GM12878 (cell line): ENCODE data around the gene UST. TPM values are rescaled to one million over a fixed set of nuclear protein-coding genes. Genes with fewer than 3 reads are reported as not detected.

Experiments
- ATAC-seq: fragments of 200-7000 bp; cut with Tn5 transposase; 3 replicates; pipeline ENCODE4 v1.9.1; 2020; ENCODE audit warnings: mild to moderate bottlenecking, moderate library complexity
- BruUV-seq: library from RNA; stranded (reverse); fragments of 400-500 nt; replicated peaks from 2 replicates; lab custom pipeline; 2021; lab: Mats Ljungman, UMichigan
- CTCF ChIA-PET: fragments of 300-600 bp; sonication (Branson Sonifier 250); formaldehyde crosslinking; extraction: SDS; loops from one replicate; lab custom pipeline; 2021; ENCODE audit warnings: inconsistent platforms; lab: Yijun Ruan, JAX
- POLR2A ChIA-PET: fragments of 350-600 bp; formaldehyde crosslinking; extraction: SDS; loops from one replicate; lab custom pipeline; 2021; ENCODE audit warnings: inconsistent platforms; lab: Charles Lee
- RAD21 ChIA-PET: fragments of 300-600 bp; sonication (Branson Sonifier 250); formaldehyde crosslinking; loops from one replicate; lab custom pipeline; 2023; ENCODE audit warnings: antibody characterized with exemption; ENCODE audit not compliant: unreplicated experiment; lab: Charles Lee
- SMC1A ChIA-PET: fragments of 300-600 bp; sonication (Branson Sonifier 250); formaldehyde crosslinking; loops from one replicate; lab custom pipeline; 2023; ENCODE audit not compliant: unreplicated experiment, uncharacterized antibody; lab: Charles Lee
- DNase-seq: peaks from one replicate; pipeline ENCODE4 v3.0.0-alpha.2; 2011; ENCODE audit warnings: low read depth, low spot score
- FAIRE-seq: peaks from 3 replicates; lab custom pipeline; 2011; peaks lifted over from hg19 to GRCh38; lab: Jason Lieb, UNC
- H2AFZ ChIP-seq: 2 replicates; pipeline ENCODE4 v1.6.0; 2011; ENCODE audit warnings: low read depth, low read length, control low read depth; ENCODE audit not compliant: control insufficient read depth
- H3K27ac ChIP-seq: 2 replicates; pipeline ENCODE4 v1.5.1; 2011; ENCODE audit warnings: control low read depth; ENCODE audit not compliant: control insufficient read depth, insufficient read depth
- H3K27me3 ChIP-seq, 2 experiments: replicated peaks in 1 of 2; 2 replicates each; pipeline versions ENCODE4 v1.6.0 to v1.6.1; 2011; ENCODE audit warnings: low read length in 1 of 2; ENCODE audit not compliant: control insufficient read depth in 2 of 2, insufficient read depth in 2 of 2
- H3K36me3 ChIP-seq, 2 experiments: 2 replicates each; pipeline ENCODE4 v1.5.1; 2011; ENCODE audit warnings: low read length in 1 of 2; ENCODE audit not compliant: control insufficient read depth in 2 of 2, insufficient read depth in 2 of 2
- H3K4me1 ChIP-seq: 2 replicates; pipeline ENCODE4 v1.6.1; 2011; ENCODE audit warnings: mild to moderate bottlenecking, low read length, moderate library complexity, mixed read lengths; ENCODE audit not compliant: control insufficient read depth, insufficient read depth
- H3K4me2 ChIP-seq: 2 replicates; pipeline ENCODE4 v1.6.0; 2011; ENCODE audit warnings: control low read depth; ENCODE audit not compliant: control insufficient read depth, insufficient read depth
- H3K4me3 ChIP-seq: fragments of 200-600 bp; sonication (generic); 2 replicates; pipeline ENCODE4 v1.5.1; 2016
- H3K79me2 ChIP-seq: 2 replicates; pipeline ENCODE4 v1.6.0; 2011; ENCODE audit warnings: low read length; ENCODE audit not compliant: control insufficient read depth, insufficient read depth
- H3K9ac ChIP-seq: 2 replicates; pipeline ENCODE4 v1.8.0; 2011; ENCODE audit warnings: low read length, control low read depth, mixed read lengths; ENCODE audit not compliant: control insufficient read depth, insufficient read depth
- H3K9me3 ChIP-seq: replicated peaks from 3 replicates; pipeline ENCODE4 v1.5.1; 2011; ENCODE audit warnings: mild to moderate bottlenecking, low read length; ENCODE audit not compliant: control insufficient read depth, insufficient read depth
- H4K20me1 ChIP-seq: 2 replicates; pipeline ENCODE4 v1.6.0; 2011; ENCODE audit not compliant: control insufficient read depth, insufficient read depth
- CHD2 ChIP-seq: IDR thresholded peaks from 2 replicates; pipeline ENCODE4 v1.6.1; 2011; ENCODE audit warnings: low read depth, low read length, improper control_type of control experiment, borderline replicate concordance
- GATAD2B ChIP-seq: fragments of 450-650 bp; conservative IDR thresholded peaks from 2 replicates; pipeline ENCODE4 v1.6.1; 2017; ENCODE audit warnings: low read depth, mild to moderate bottlenecking, moderate library complexity
- HCFC1 ChIP-seq: fragments of 150-350 bp; IDR thresholded peaks from 2 replicates; pipeline ENCODE4 v1.6.1; 2014; ENCODE audit warnings: low read length
- JUNB ChIP-seq: IDR thresholded peaks from 2 replicates; pipeline ENCODE4 v1.6.1; 2016; ENCODE audit warnings: antibody characterized with exemption, mild to moderate bottlenecking
- KAT2A ChIP-seq: conservative IDR thresholded peaks from 2 replicates; pipeline ENCODE4 v1.6.1; 2011; ENCODE audit warnings: low read depth, low read length; ENCODE audit not compliant: control insufficient read depth
- LARP7 ChIP-seq: fragments of 450-650 bp; IDR thresholded peaks from 2 replicates; pipeline ENCODE4 v1.6.1; 2017; ENCODE audit warnings: mild to moderate bottlenecking
- PML ChIP-seq: IDR thresholded peaks from 2 replicates; pipeline ENCODE4 v1.6.1; 2012; ENCODE audit warnings: low read length, inconsistent platforms
- SIN3A ChIP-seq: IDR thresholded peaks from 2 replicates; pipeline ENCODE4 v1.6.1; 2012; ENCODE audit warnings: low read depth, low read length, improper control_type of control experiment
- STAT1 ChIP-seq: fragments of 450-650 bp; conservative IDR thresholded peaks from 2 replicates; pipeline ENCODE4 v1.6.1; 2014; ENCODE audit warnings: antibody characterized with exemption, mild to moderate bottlenecking
- TAF1 ChIP-seq: IDR thresholded peaks from 2 replicates; pipeline ENCODE4 v1.6.1; 2011; ENCODE audit warnings: mild to moderate bottlenecking, low read depth, low read length, borderline replicate concordance
- WGBS: methylation state at CpG from one replicate; pipeline ENCODE4 v1.1.6; 2016; ENCODE audit warnings: low lambda C conversion rate; ENCODE audit not compliant: insufficient replicate concordance, insufficient coverage; ENCODE audit errors: missing lambda C conversion rate; 5-methylcytosine and 5-hydroxymethylcytosine counted together
- in situ Hi-C: fragments of 300-500 bp; cut with MboI; formaldehyde crosslinking; loops from 9 replicates; pipeline ENCODE4 v1.14.3; 2018; ENCODE audit warnings: mixed read lengths
- intact Hi-C: fragments of 100-400 bp; cut with micrococcal nuclease; formaldehyde crosslinking; loops from one replicate; pipeline ENCODE4 v1.14.2; 2022; ENCODE audit not compliant: unreplicated experiment
- polyA plus RNA-seq, 11 experiments: library from polyadenylated mRNA; depleted of rRNA in 4 of 11; unstranded in 6 of 11; stranded (reverse) in 5 of 11; fragments of >200 nt; fragmentation: Nextera tagmentation in 4 of 11; fragmentation: Illumina TruSeq in 1 of 11; extraction: Ambion mirVana in 4 of 11; extraction: Trizol in 1 of 11; gene quantifications; 1 replicate in 1 of 11; 2 replicates in 10 of 11; pipeline versions ENCODE4 v1.2.1 to v1.2.3, GENCODE V29; 2011 to 2016; ENCODE audit warnings: inconsistent platforms in 2 of 11, missing spikeins in 2 of 11, low read depth in 1 of 11
- total RNA-seq, 4 experiments: library from RNA; depleted of rRNA in 3 of 4; stranded (reverse); fragments of >200 nt in 3 of 4; fragmentation: Illumina TruSeq in 1 of 4; extraction: Trizol in 1 of 4; gene quantifications; 2 replicates each; pipeline versions ENCODE4 v1.2.1 to v1.2.3, GENCODE V29; 2013 to 2021
- TF ChIP-seq, protein P1 (sequence below): IDR thresholded peaks from 2 replicates; pipeline ENCODE4 v1.6.1; 2011; ENCODE audit warnings: low read depth, mild to moderate bottlenecking, low read length, moderate library complexity, borderline replicate concordance; ENCODE audit errors: extremely low read depth
- TF ChIP-seq, protein P2 (sequence below): IDR thresholded peaks from 2 replicates; pipeline ENCODE4 v1.6.1; 2012; ENCODE audit warnings: low read depth, low read length, improper control_type of control experiment
- TF ChIP-seq, protein P3 (sequence below), 3 experiments: IDR thresholded peaks in 2 of 3; conservative IDR thresholded peaks in 1 of 3; 2 replicates each; pipeline ENCODE4 v1.5.1; 2011; ENCODE audit warnings: low read depth in 3 of 3, low read length in 3 of 3, mild to moderate bottlenecking in 3 of 3, control low read depth in 2 of 3, moderate library complexity in 2 of 3, inconsistent platforms in 1 of 3, mixed read lengths in 1 of 3; ENCODE audit not compliant: control insufficient read depth in 2 of 3, insufficient read depth in 1 of 3; ENCODE audit errors: extremely low read depth in 1 of 3
- TF ChIP-seq, protein P4 (sequence below): IDR thresholded peaks from 2 replicates; pipeline ENCODE4 v1.6.1; 2011; ENCODE audit warnings: mild to moderate bottlenecking, low read depth, low read length, moderate library complexity; ENCODE audit not compliant: insufficient replicate concordance

The UST gene
- total and polyA plus RNA-seq, 10 of the 15 experiments (the other 5 are each of a cell fraction or from before 2014, with no cell fraction given), result 0.74 to 43.3 (median 2.2) TPM

DNA sequence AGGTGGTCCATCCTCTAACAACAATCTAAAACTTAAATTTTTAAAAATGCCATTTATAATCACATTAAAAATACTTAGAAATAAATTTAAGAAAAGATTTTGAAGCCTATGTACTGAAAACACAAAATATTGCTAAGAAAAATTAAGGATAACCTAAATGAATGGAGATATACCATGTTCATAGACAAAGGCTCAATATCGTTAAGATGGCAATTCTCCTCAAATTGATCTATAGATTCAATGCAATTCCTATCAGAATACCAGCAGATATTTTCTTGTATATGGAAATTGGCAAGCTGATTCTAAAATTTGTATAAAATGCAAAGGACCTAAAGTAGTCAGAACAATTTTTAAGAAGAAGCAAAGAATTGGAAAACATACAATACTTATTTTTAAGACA is 19.7 kb upstream of the UST start:
- ChIA-PET SMC1A (no interaction called here), RAD21 (no interaction called here), CTCF (no interaction called here), POLR2A (no interaction called here)
- Histone ChIP-seq H3K4me3 (no peak overlapping the region), H3K27me3 (peaks cover 2 to 3% of the 10 kb centered on the region in 2 experiments; a peak in 1 of 4 replicates), H3K27ac (no peak overlapping the region), H3K4me2 (no peak overlapping the region), H3K9me3 (peaks cover 1% of the 10 kb centered on the region; the same call in 2 of the 3 replicates), H2AFZ (no peak overlapping the region), H3K79me2 (no peaks in the 10 kb centered on the region), H3K9ac (no peak overlapping the region), H3K36me3 (no peaks in the 10 kb centered on the region), H3K4me1 (no peaks in the 10 kb centered on the region), H4K20me1 (no peaks in the 10 kb centered on the region)
- WGBS, result 95% methylated on average over 1 of the region's 1 CpG
- no peak for TF ChIP-seq LARP7
- TF ChIP-seq CHD2, result no peak
- no peak for TF ChIP-seq PML
- DNase-seq (no peak), ATAC-seq (no peak), FAIRE-seq (no peak)
- in situ Hi-C loops (no loop called here), intact Hi-C loops (no loop called here)
- no TSS peak for BruUV-seq

DNA sequence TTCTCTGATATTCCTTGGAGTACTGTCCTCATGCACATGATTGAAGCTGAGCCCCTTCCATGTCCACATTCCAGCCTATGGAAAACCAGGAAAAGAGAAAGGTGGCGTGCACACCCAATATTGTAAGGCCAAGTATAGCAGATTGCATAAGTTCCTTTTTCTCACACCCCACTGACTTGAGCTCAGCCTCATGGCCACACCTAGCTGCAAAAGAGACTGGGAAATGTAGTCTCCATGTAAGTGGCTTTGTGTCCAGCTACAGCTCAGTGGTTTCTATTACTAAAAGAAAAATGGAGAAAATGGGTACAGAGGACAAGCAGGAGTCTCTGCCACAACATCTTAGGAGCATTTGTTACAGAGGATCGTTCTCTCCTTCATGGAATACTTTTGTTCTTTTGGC is 10.8 kb upstream of the UST start:
- in situ Hi-C loops (no loop called here), intact Hi-C loops (no loop called here)
- Histone ChIP-seq H2AFZ (no peak overlapping the region), H3K27me3 (no peaks in the 10 kb centered on the region; a peak in 1 of 4 replicates), H3K9me3 (no peaks in the 10 kb centered on the region), H3K9ac (no peak overlapping the region), H4K20me1 (no peaks in the 10 kb centered on the region), H3K4me1 (no peaks in the 10 kb centered on the region), H3K27ac (no peak overlapping the region), H3K4me2 (no peak overlapping the region), H3K36me3 (no peaks in the 10 kb centered on the region), H3K4me3 (no peak overlapping the region), H3K79me2 (no peaks in the 10 kb centered on the region)
- no peak for FAIRE-seq
- ATAC-seq, result peak; percentile 57; the same call in 2 of the 3 replicates
- ChIA-PET POLR2A (no interaction called here), SMC1A (no interaction called here), CTCF (interaction anchor here (0.7 to 1.8 kb wide), 2 partner anchors 10 to 158 kb away, joined by 3 to 4 read pairs; no protein-coding TSS in a partner anchor), RAD21 (no interaction called here)
- 17% methylated on average over 2 of the region's 2 CpGs for WGBS
- DNase-seq, result no peak
- BruUV-seq, result no TSS peak
- no peak for TF ChIP-seq JUNB
- TF ChIP-seq GATAD2B, result no peak
- TF ChIP-seq STAT1, result no peak
- TF ChIP-seq, protein P1, sequence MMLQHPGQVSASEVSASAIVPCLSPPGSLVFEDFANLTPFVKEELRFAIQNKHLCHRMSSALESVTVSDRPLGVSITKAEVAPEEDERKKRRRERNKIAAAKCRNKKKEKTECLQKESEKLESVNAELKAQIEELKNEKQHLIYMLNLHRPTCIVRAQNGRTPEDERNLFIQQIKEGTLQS, result no peak
- TF ChIP-seq HCFC1, result no peak
- TF ChIP-seq, protein P2, sequence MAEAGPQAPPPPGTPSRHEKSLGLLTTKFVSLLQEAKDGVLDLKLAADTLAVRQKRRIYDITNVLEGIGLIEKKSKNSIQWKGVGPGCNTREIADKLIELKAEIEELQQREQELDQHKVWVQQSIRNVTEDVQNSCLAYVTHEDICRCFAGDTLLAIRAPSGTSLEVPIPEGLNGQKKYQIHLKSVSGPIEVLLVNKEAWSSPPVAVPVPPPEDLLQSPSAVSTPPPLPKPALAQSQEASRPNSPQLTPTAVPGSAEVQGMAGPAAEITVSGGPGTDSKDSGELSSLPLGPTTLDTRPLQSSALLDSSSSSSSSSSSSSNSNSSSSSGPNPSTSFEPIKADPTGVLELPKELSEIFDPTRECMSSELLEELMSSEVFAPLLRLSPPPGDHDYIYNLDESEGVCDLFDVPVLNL, result no peak
- TF ChIP-seq, protein P3, sequence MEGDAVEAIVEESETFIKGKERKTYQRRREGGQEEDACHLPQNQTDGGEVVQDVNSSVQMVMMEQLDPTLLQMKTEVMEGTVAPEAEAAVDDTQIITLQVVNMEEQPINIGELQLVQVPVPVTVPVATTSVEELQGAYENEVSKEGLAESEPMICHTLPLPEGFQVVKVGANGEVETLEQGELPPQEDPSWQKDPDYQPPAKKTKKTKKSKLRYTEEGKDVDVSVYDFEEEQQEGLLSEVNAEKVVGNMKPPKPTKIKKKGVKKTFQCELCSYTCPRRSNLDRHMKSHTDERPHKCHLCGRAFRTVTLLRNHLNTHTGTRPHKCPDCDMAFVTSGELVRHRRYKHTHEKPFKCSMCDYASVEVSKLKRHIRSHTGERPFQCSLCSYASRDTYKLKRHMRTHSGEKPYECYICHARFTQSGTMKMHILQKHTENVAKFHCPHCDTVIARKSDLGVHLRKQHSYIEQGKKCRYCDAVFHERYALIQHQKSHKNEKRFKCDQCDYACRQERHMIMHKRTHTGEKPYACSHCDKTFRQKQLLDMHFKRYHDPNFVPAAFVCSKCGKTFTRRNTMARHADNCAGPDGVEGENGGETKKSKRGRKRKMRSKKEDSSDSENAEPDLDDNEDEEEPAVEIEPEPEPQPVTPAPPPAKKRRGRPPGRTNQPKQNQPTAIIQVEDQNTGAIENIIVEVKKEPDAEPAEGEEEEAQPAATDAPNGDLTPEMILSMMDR (IDR thresholded peaks at IDR 0.05 in 2 of 3, conservative IDR thresholded peaks at IDR 0.05 in 1 of 3; ENCODE audit: control insufficient read depth in 2 of 3, extremely low read depth in 1 of 3, insufficient read depth in 1 of 3, low read depth in 3 of 3, low read length in 3 of 3), result no peak
- no peak for TF ChIP-seq TAF1
- TF ChIP-seq KAT2A, result no peak
- TF ChIP-seq, protein P4, sequence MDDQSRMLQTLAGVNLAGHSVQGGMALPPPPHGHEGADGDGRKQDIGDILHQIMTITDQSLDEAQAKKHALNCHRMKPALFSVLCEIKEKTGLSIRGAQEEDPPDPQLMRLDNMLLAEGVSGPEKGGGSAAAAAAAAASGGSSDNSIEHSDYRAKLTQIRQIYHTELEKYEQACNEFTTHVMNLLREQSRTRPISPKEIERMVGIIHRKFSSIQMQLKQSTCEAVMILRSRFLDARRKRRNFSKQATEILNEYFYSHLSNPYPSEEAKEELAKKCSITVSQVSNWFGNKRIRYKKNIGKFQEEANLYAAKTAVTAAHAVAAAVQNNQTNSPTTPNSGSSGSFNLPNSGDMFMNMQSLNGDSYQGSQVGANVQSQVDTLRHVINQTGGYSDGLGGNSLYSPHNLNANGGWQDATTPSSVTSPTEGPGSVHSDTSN, result no peak
- TF ChIP-seq SIN3A, result no peak
